Liver (tissue), 9 donors: ENCODE measurements around the gene CST4. TPM values are rescaled to one million over a fixed set of nuclear protein-coding genes. Genes with fewer than 3 reads are reported as not detected.

Experiments
- DNase-seq: peaks from one replicate; pipeline ENCODE4 v3.0.0-alpha.2; 2017; ENCODE audit warnings: low spot score
- H3K27ac ChIP-seq, 2 donors: one replicate each; pipeline ENCODE4 v1.7.0; 2013; ENCODE audit warnings: inconsistent platforms in 2 of 2, low read length in 2 of 2, control low read depth in 1 of 2, low read depth in 1 of 2, mild to moderate bottlenecking in 1 of 2
- H3K27me3 ChIP-seq, 4 donors: one replicate each; pipeline versions ENCODE4 v1.6.1 to v1.7.0; 2013; ENCODE audit warnings: low read length in 3 of 4, inconsistent platforms in 1 of 4, mild to moderate bottlenecking in 1 of 4, moderate library complexity in 1 of 4; ENCODE audit not compliant: control insufficient read depth in 4 of 4, insufficient read depth in 4 of 4
- H3K36me3 ChIP-seq, 4 donors: one replicate each; pipeline versions ENCODE4 v1.6.1 to v1.7.0; 2013; ENCODE audit warnings: low read length in 3 of 4, mild to moderate bottlenecking in 3 of 4, low read depth in 1 of 4, moderate library complexity in 1 of 4; ENCODE audit not compliant: control insufficient read depth in 4 of 4, insufficient read depth in 3 of 4
- H3K4me1 ChIP-seq, 4 donors: one replicate each; pipeline versions ENCODE4 v1.6.1 to v1.7.0; 2013; ENCODE audit warnings: low read length in 3 of 4, mild to moderate bottlenecking in 3 of 4, moderate library complexity in 1 of 4; ENCODE audit not compliant: control insufficient read depth in 4 of 4, insufficient read depth in 4 of 4
- H3K4me3 ChIP-seq, 3 donors: one replicate each; pipeline versions ENCODE4 v1.6.1 to v1.7.0; 2013; ENCODE audit warnings: low read length in 3 of 3, control low read depth in 1 of 3, low read depth in 1 of 3, mild to moderate bottlenecking in 1 of 3
- H3K9ac ChIP-seq, 2 donors: one replicate each; pipeline ENCODE4 v1.7.0; 2013; ENCODE audit warnings: low read length in 2 of 2, mild to moderate bottlenecking in 2 of 2, moderate library complexity in 2 of 2, control low read depth in 1 of 2, low read depth in 1 of 2
- H3K9me3 ChIP-seq, 4 donors: one replicate each; pipeline versions ENCODE4 v1.6.1 to v1.7.0; 2013; ENCODE audit warnings: low read length in 3 of 4; ENCODE audit not compliant: control insufficient read depth in 4 of 4
- EGR1 ChIP-seq, 2 donors: IDR thresholded peaks; 2 replicates each; pipeline ENCODE4 v1.6.1; 2016 to 2018; ENCODE audit warnings: antibody characterized with exemption in 2 of 2, low read depth in 2 of 2
- FOXA1 ChIP-seq: IDR thresholded peaks from 2 replicates; pipeline ENCODE4 v1.6.1; 2016; ENCODE audit warnings: antibody characterized with exemption
- FOXA2 ChIP-seq: IDR thresholded peaks from 2 replicates; pipeline ENCODE4 v1.6.1; 2016; ENCODE audit warnings: antibody characterized with exemption
- GABPA ChIP-seq, 2 donors: IDR thresholded peaks in 1 of 2; conservative IDR thresholded peaks in 1 of 2; 2 replicates each; pipeline ENCODE4 v1.6.1; 2016; ENCODE audit warnings: antibody characterized with exemption in 2 of 2, mild to moderate bottlenecking in 1 of 2, moderate library complexity in 1 of 2
- HNF4A ChIP-seq, 2 donors: conservative IDR thresholded peaks; 2 replicates each; pipeline ENCODE4 v1.6.1; 2016; ENCODE audit warnings: antibody characterized with exemption in 2 of 2, mild to moderate bottlenecking in 2 of 2
- HNF4G ChIP-seq: IDR thresholded peaks from 2 replicates; pipeline ENCODE4 v1.6.1; 2016; ENCODE audit warnings: antibody characterized with exemption
- JUND ChIP-seq, 2 donors: IDR thresholded peaks; 2 replicates each; pipeline ENCODE4 v1.6.1; 2016; ENCODE audit warnings: antibody characterized with exemption in 2 of 2
- NR2F2 ChIP-seq: IDR thresholded peaks from 2 replicates; pipeline ENCODE4 v1.6.1; 2016; ENCODE audit warnings: antibody characterized with exemption
- RAD21 ChIP-seq, 2 donors: IDR thresholded peaks; 2 replicates each; pipeline ENCODE4 v1.6.1; 2016; ENCODE audit warnings: antibody characterized with exemption in 2 of 2, mild to moderate bottlenecking in 2 of 2
- RXRA ChIP-seq, 2 donors: IDR thresholded peaks; 2 replicates each; pipeline ENCODE4 v1.6.1; 2017 to 2018; ENCODE audit warnings: antibody characterized with exemption in 2 of 2, mild to moderate bottlenecking in 1 of 2
- SP1 ChIP-seq: IDR thresholded peaks from 2 replicates; pipeline ENCODE4 v1.6.1; 2018; ENCODE audit warnings: antibody characterized with exemption, mild to moderate bottlenecking
- TAF1 ChIP-seq: conservative IDR thresholded peaks from 2 replicates; pipeline ENCODE4 v1.6.1; 2016; ENCODE audit warnings: antibody characterized with exemption, mild to moderate bottlenecking
- YY1 ChIP-seq: IDR thresholded peaks from 2 replicates; pipeline ENCODE4 v1.6.1; 2016; ENCODE audit warnings: antibody characterized with exemption, mild to moderate bottlenecking
- WGBS: extraction: QIAGEN DNeasy Blood & Tissue Kit; methylation state at CpG from one replicate; pipeline ENCODE4 v1.1.7; 2013; 5-methylcytosine and 5-hydroxymethylcytosine counted together
- polyA plus RNA-seq, 2 donors: library from polyadenylated mRNA; stranded (reverse) in 1 of 2; unstranded in 1 of 2; fragments of 200-250 nt in 1 of 2; fragments of >200 nt in 1 of 2; fragmentation: Nextera tagmentation in 1 of 2; extraction: Ambion mirVana in 1 of 2; gene quantifications; one replicate each; pipeline versions ENCODE4 v1.2.1 to v1.2.3, GENCODE V29; 2013 to 2015
- total RNA-seq, 2 donors: library from RNA; depleted of rRNA; stranded (reverse); fragments of >200 nt; gene quantifications; one replicate each; pipeline ENCODE4 v1.2.3, GENCODE V29; 2014
- TF ChIP-seq, protein P1 (sequence below): IDR thresholded peaks from 2 replicates; pipeline ENCODE4 v1.6.1; 2016; ENCODE audit warnings: antibody characterized with exemption
- TF ChIP-seq, protein P2 (sequence below): fragments of 150-350 bp; IDR thresholded peaks from 2 replicates; pipeline ENCODE4 v1.5.1; 2017; ENCODE audit warnings: improper control_type of control experiment, low read depth, low read length; ENCODE audit not compliant: missing input control
- TF ChIP-seq, protein P3 (sequence below): IDR thresholded peaks from 2 replicates; pipeline ENCODE4 v1.6.1; 2016; ENCODE audit warnings: antibody characterized with exemption
- TF ChIP-seq, protein P4 (sequence below): IDR thresholded peaks from 2 replicates; pipeline ENCODE4 v1.6.1; 2016; ENCODE audit warnings: antibody characterized with exemption
- TF ChIP-seq, protein P5 (sequence below): IDR thresholded peaks from 2 replicates; pipeline ENCODE4 v1.6.1; 2016; ENCODE audit warnings: antibody characterized with exemption, mild to moderate bottlenecking
- donor health status: healthy.
- donor health status: healthy.
- donor health status: healthy.
- donor health status: healthy.
- donor health status: healthy.

CST4 gene
- total and polyA plus RNA-seq, 4 donors = not detected

DNA sequence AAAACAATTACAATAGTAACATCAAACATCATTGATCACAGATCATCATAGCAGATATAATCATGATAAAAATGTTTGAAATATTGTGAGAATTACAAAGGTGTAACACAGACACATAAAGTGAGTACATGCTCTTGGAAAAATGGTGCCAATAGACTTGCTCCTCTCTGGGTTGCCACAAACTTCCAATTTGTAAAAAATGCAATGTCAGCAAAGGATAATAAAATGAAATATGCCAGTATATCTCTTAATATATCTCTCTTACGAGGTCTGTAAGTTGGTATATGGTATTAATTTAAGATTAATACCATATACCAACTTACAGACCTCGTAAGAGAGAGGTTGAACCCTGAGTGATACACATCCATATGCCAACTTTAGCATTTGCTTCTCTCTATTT lies 37.7 kb downstream of the CST4 start:
- WGBS = 93% methylated on average over 2 of the region's 2 CpGs
- no peak overlapping the region for H3K9ac ChIP-seq
- TF ChIP-seq, protein P1, sequence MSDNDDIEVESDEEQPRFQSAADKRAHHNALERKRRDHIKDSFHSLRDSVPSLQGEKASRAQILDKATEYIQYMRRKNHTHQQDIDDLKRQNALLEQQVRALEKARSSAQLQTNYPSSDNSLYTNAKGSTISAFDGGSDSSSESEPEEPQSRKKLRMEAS = no peak
- TF ChIP-seq, protein P2, sequence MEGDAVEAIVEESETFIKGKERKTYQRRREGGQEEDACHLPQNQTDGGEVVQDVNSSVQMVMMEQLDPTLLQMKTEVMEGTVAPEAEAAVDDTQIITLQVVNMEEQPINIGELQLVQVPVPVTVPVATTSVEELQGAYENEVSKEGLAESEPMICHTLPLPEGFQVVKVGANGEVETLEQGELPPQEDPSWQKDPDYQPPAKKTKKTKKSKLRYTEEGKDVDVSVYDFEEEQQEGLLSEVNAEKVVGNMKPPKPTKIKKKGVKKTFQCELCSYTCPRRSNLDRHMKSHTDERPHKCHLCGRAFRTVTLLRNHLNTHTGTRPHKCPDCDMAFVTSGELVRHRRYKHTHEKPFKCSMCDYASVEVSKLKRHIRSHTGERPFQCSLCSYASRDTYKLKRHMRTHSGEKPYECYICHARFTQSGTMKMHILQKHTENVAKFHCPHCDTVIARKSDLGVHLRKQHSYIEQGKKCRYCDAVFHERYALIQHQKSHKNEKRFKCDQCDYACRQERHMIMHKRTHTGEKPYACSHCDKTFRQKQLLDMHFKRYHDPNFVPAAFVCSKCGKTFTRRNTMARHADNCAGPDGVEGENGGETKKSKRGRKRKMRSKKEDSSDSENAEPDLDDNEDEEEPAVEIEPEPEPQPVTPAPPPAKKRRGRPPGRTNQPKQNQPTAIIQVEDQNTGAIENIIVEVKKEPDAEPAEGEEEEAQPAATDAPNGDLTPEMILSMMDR = no peak
- TF ChIP-seq, protein P3, sequence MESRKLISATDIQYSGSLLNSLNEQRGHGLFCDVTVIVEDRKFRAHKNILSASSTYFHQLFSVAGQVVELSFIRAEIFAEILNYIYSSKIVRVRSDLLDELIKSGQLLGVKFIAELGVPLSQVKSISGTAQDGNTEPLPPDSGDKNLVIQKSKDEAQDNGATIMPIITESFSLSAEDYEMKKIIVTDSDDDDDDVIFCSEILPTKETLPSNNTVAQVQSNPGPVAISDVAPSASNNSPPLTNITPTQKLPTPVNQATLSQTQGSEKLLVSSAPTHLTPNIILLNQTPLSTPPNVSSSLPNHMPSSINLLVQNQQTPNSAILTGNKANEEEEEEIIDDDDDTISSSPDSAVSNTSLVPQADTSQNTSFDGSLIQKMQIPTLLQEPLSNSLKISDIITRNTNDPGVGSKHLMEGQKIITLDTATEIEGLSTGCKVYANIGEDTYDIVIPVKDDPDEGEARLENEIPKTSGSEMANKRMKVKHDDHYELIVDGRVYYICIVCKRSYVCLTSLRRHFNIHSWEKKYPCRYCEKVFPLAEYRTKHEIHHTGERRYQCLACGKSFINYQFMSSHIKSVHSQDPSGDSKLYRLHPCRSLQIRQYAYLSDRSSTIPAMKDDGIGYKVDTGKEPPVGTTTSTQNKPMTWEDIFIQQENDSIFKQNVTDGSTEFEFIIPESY = no peak
- TF ChIP-seq JUND (IDR thresholded peaks at IDR 0.05) (no peak), NR2F2 (no peak), TAF1 (no peak), EGR1 (IDR thresholded peaks at IDR 0.05; ENCODE audit: low read depth in 2 of 2) (no peak), HNF4G (no peak), SP1 (no peak)
- no peaks in the 10 kb centered on the region for H3K9me3 ChIP-seq
- no peak for DNase-seq
- H3K4me1 ChIP-seq = peaks cover 0 to 2% (median 0%) of the 10 kb centered on the region in 4 donors
- no peak overlapping the region for H3K27ac ChIP-seq
- no peaks in the 10 kb centered on the region for H3K27me3 ChIP-seq
- H3K36me3 ChIP-seq = no peaks in the 10 kb centered on the region
- no peak overlapping the region for H3K4me3 ChIP-seq

DNA sequence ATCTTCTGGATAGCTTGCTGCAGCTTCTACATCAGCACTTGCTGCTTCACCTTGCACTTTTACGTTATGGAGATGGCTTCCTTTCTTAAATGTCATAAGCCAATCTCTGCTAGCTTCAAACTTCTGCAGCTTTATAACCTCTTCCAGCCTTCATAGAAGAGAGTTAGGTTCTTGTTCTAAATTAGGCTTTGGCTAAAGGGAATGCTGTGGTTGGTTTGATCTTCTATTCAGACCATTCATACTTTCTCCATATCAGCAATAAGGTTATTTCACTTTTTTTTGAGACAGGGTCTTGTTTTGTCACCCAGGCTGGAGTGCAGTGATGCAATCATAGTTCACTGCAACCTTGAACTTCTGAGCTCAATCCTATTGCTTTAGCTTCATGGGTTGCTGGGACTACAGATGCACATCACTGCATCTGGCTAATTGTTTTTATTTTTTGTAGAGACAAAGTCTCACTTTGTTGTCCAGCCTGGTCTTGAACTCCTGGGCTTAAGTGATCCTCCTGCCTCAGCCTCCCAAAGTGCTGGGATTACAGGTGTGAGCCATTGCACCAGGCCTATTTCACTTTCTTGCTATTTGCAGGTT lies 38.9 kb downstream of the CST4 start:
- no peak overlapping the region for H3K4me3 ChIP-seq
- TF ChIP-seq YY1 (no peak), EGR1 (IDR thresholded peaks at IDR 0.05; ENCODE audit: low read depth in 2 of 2) (no peak), RAD21 (IDR thresholded peaks at IDR 0.05) (no peak), SP1 (no peak), JUND (IDR thresholded peaks at IDR 0.05) (no peak), GABPA (IDR thresholded peaks at IDR 0.05 in 1 of 2, conservative IDR thresholded peaks at IDR 0.05 in 1 of 2) (no peak), RXRA (IDR thresholded peaks at IDR 0.05) (no peak), FOXA2 (no peak), HNF4A (conservative IDR thresholded peaks at IDR 0.05) (no peak), NR2F2 (no peak), TAF1 (no peak), FOXA1 (no peak), HNF4G (no peak)
- TF ChIP-seq, protein P4, sequence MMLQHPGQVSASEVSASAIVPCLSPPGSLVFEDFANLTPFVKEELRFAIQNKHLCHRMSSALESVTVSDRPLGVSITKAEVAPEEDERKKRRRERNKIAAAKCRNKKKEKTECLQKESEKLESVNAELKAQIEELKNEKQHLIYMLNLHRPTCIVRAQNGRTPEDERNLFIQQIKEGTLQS = no peak
- TF ChIP-seq, protein P1 = no peak
- TF ChIP-seq, protein P2 = no peak
- TF ChIP-seq, protein P5, sequence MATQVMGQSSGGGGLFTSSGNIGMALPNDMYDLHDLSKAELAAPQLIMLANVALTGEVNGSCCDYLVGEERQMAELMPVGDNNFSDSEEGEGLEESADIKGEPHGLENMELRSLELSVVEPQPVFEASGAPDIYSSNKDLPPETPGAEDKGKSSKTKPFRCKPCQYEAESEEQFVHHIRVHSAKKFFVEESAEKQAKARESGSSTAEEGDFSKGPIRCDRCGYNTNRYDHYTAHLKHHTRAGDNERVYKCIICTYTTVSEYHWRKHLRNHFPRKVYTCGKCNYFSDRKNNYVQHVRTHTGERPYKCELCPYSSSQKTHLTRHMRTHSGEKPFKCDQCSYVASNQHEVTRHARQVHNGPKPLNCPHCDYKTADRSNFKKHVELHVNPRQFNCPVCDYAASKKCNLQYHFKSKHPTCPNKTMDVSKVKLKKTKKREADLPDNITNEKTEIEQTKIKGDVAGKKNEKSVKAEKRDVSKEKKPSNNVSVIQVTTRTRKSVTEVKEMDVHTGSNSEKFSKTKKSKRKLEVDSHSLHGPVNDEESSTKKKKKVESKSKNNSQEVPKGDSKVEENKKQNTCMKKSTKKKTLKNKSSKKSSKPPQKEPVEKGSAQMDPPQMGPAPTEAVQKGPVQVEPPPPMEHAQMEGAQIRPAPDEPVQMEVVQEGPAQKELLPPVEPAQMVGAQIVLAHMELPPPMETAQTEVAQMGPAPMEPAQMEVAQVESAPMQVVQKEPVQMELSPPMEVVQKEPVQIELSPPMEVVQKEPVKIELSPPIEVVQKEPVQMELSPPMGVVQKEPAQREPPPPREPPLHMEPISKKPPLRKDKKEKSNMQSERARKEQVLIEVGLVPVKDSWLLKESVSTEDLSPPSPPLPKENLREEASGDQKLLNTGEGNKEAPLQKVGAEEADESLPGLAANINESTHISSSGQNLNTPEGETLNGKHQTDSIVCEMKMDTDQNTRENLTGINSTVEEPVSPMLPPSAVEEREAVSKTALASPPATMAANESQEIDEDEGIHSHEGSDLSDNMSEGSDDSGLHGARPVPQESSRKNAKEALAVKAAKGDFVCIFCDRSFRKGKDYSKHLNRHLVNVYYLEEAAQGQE = no peak
- TF ChIP-seq, protein P3 = no peak
- H3K27me3 ChIP-seq = no peaks in the 10 kb centered on the region
- H3K4me1 ChIP-seq = peaks cover 0 to 2% (median 0%) of the 10 kb centered on the region in 4 donors
- H3K36me3 ChIP-seq = peaks cover 0 to 1% (median 0%) of the 10 kb centered on the region in 4 donors
- WGBS = 86% methylated on average over 1 of the region's 1 CpG
- H3K9ac ChIP-seq = no peak overlapping the region
- no peak for DNase-seq
- no peak overlapping the region for H3K27ac ChIP-seq
- H3K9me3 ChIP-seq = no peaks in the 10 kb centered on the region
